ENCODE measurements around the gene RSPRY1.

GRCh38 chr16:57178196-57178595 lies 7.9 kb upstream of the RSPRY1 start:
- TF ChIP-seq CTBP1 (IDR thresholded peaks at IDR 0.05; ENCODE audit: borderline replicate concordance) (no peak), TARDBP (IDR thresholded peaks at IDR 0.05) (no peak), ELF4 (IDR thresholded peaks at IDR 0.05) (no peak), PKNOX1 (IDR thresholded peaks at IDR 0.05) (no peak), L3MBTL2 (conservative IDR thresholded peaks at IDR 0.05) (no peak), NFRKB (IDR thresholded peaks at IDR 0.05) (no peak), SP1 (IDR thresholded peaks at IDR 0.05) (no peak)
